Sigmoid colon (tissue), 7 donors: ENCODE data around the gene ODC1. TPM values are rescaled to one million over a fixed set of nuclear protein-coding genes. Genes with fewer than 3 reads are reported as not detected.

Experiments used
- DNase-seq: peaks from one replicate; pipeline ENCODE4 v3.0.0-alpha.2; 2019
- H3K27ac ChIP-seq, 4 donors: fragments of 200-600 bp; sonication (generic); one replicate each; pipeline ENCODE4 v1.5.1; 2016 to 2019; ENCODE audit warnings: mild to moderate bottlenecking in 1 of 4
- H3K27me3 ChIP-seq, 3 donors: fragments of 200-600 bp; sonication (generic); one replicate each; pipeline ENCODE4 v1.5.1; 2019; ENCODE audit warnings: mild to moderate bottlenecking in 1 of 3
- H3K36me3 ChIP-seq, 4 donors: fragments of 200-600 bp; sonication (generic); one replicate each; pipeline ENCODE4 v1.5.1; 2016 to 2019
- H3K4me1 ChIP-seq, 4 donors: fragments of 200-600 bp; sonication (generic); one replicate each; pipeline ENCODE4 v1.5.1; 2017 to 2019
- H3K4me3 ChIP-seq, 4 donors: fragments of 200-600 bp; sonication (generic); one replicate each; pipeline ENCODE4 v1.5.1; 2017 to 2019; ENCODE audit warnings: mild to moderate bottlenecking in 2 of 4, moderate library complexity in 1 of 4
- H3K9me3 ChIP-seq, 4 donors: fragments of 200-600 bp in 3 of 4; sonication (generic) in 3 of 4; one replicate each; pipeline versions ENCODE4 v1.5.1 to v1.6.1; 2013 to 2019
- CTCF ChIP-seq, 4 experiments: fragments of 450-650 bp in 3 of 4; fragments of 200-600 bp in 1 of 4; IDR thresholded peaks; one replicate each; pipeline ENCODE4 v1.5.1; 2016 to 2019; ENCODE audit warnings: antibody characterized with exemption in 4 of 4, mild to moderate bottlenecking in 3 of 4, moderate library complexity in 2 of 4
- EP300 ChIP-seq, 4 donors: sonication (generic); formaldehyde crosslinking; IDR thresholded peaks; one replicate each; pipeline ENCODE4 v1.6.1; 2017; ENCODE audit warnings: antibody characterized with exemption in 4 of 4
- POLR2A ChIP-seq, 2 donors: fragments of 450-650 bp; IDR thresholded peaks; one replicate each; pipeline ENCODE4 v1.6.1; 2016; ENCODE audit warnings: antibody characterized with exemption in 2 of 2, mild to moderate bottlenecking in 2 of 2, moderate library complexity in 2 of 2
- POLR2AphosphoS5 ChIP-seq, 4 donors: sonication (generic); formaldehyde crosslinking; IDR thresholded peaks; one replicate each; pipeline ENCODE4 v1.6.1; 2017; ENCODE audit warnings: antibody characterized with exemption in 4 of 4
- WGBS, 2 donors: extraction: QIAGEN DNeasy Blood & Tissue Kit; methylation state at CpG; one replicate each; pipeline ENCODE4 v1.1.7; 2013; 5-methylcytosine and 5-hydroxymethylcytosine counted together
- intact Hi-C: fragments of 100-400 bp; cut with DNase I; formaldehyde crosslinking; loops from one replicate; pipeline ENCODE4 v1.15.1; 2023
- polyA plus RNA-seq, 3 donors: library from polyadenylated mRNA; stranded (reverse); fragments of 200-250 nt; gene quantifications; one replicate each; pipeline ENCODE4 v1.2.3, GENCODE V29; 2013
- total RNA-seq, 4 donors: library from RNA; depleted of rRNA; stranded (reverse); fragments of >200 nt; gene quantifications; one replicate each; pipeline ENCODE4 v1.1.0, GENCODE V29; 2016
- donor health status: healthy with polysubstance abuse.
- donor health status: Bipolar disorder and iron deficiency.
- donor health status: healthy.

The ODC1 gene
- total and polyA plus RNA-seq, 7 donors, result 34.8 to 88.2 (median 54.3) TPM

- Histone ChIP-seq H3K36me3 (no peaks in the 10 kb centered on the region), H3K9me3 (no peaks in the 10 kb centered on the region), H3K4me1 (no peaks in the 10 kb centered on the region), H3K4me3 (no peak overlapping the region), H3K27ac (no peak overlapping the region), H3K27me3 (no peaks in the 10 kb centered on the region)
- no peak for TF ChIP-seq POLR2AphosphoS5 (IDR thresholded peaks at IDR 0.05)
- no peak for TF ChIP-seq POLR2A (IDR thresholded peaks at IDR 0.05)
- no peak for TF ChIP-seq EP300 (IDR thresholded peaks at IDR 0.05)
- no peak for TF ChIP-seq CTCF (IDR thresholded peaks at IDR 0.05)
- peak; percentile 46 for DNase-seq
- WGBS, 2 donors, result 91% methylated on average over 22 of the region's 22 CpGs
- intact Hi-C loops, result no loop called here
These were observed 27.9 kb upstream of the ODC1 start for GRCh38 chr2:10475811-10476660.

- no peak overlapping the region for H3K27ac ChIP-seq
- H3K4me1 ChIP-seq, result no peaks in the 10 kb centered on the region
- intact Hi-C loops, result no loop called here
- TF ChIP-seq POLR2A (IDR thresholded peaks at IDR 0.05) (no peak), EP300 (IDR thresholded peaks at IDR 0.05) (no peak), POLR2AphosphoS5 (IDR thresholded peaks at IDR 0.05) (no peak), CTCF (IDR thresholded peaks at IDR 0.05) (no peak)
- H3K4me3 ChIP-seq, result no peak overlapping the region
- peak; percentile 53 for DNase-seq
- H3K36me3 ChIP-seq, result no peaks in the 10 kb centered on the region
- no peaks in the 10 kb centered on the region for H3K9me3 ChIP-seq
- no peaks in the 10 kb centered on the region for H3K27me3 ChIP-seq
- 91 to 94% methylated on average over 21 of the region's 21 CpGs for WGBS, 2 donors
These were observed 27.1 kb upstream of the ODC1 start for GRCh38 chr2:10475221-10475722.

GRCh38 chr2:10473121-10473756 is 25.1 kb upstream of the ODC1 start:
- intact Hi-C loops, result no loop called here
- H3K4me3 ChIP-seq, result no peak overlapping the region
- WGBS, 2 donors, result 84 to 87% methylated on average over 5 of the region's 5 CpGs
- H3K27me3 ChIP-seq, result no peaks in the 10 kb centered on the region
- H3K27ac ChIP-seq, result no peak overlapping the region
- peak; percentile 48 for DNase-seq
- TF ChIP-seq EP300 (IDR thresholded peaks at IDR 0.05) (no peak), POLR2AphosphoS5 (IDR thresholded peaks at IDR 0.05) (no peak), POLR2A (IDR thresholded peaks at IDR 0.05) (no peak), CTCF (IDR thresholded peaks at IDR 0.05) (no peak)
- no peaks in the 10 kb centered on the region for H3K4me1 ChIP-seq
- no peaks in the 10 kb centered on the region for H3K9me3 ChIP-seq
- no peaks in the 10 kb centered on the region for H3K36me3 ChIP-seq

GRCh38 chr2:10471955-10472354 is 23.8 kb upstream of the ODC1 start:
- intact Hi-C loops, result no loop called here
- Histone ChIP-seq H3K27me3 (no peaks in the 10 kb centered on the region), H3K36me3 (no peaks in the 10 kb centered on the region), H3K9me3 (no peaks in the 10 kb centered on the region), H3K4me3 (no peak overlapping the region), H3K27ac (no peak overlapping the region), H3K4me1 (no peaks in the 10 kb centered on the region)
- whole genome bisulfite sequencing, 2 donors, result 91 to 97% methylated on average over 2 of the region's 2 CpGs
- TF ChIP-seq EP300 (IDR thresholded peaks at IDR 0.05), result no peak
- TF ChIP-seq POLR2A (IDR thresholded peaks at IDR 0.05), result no peak
- no peak for TF ChIP-seq POLR2AphosphoS5 (IDR thresholded peaks at IDR 0.05)
- no peak for TF ChIP-seq CTCF (IDR thresholded peaks at IDR 0.05)
- no peak for DNase-seq
